ENCODE data around the gene MEF2D. TPM values are rescaled to one million over a fixed set of nuclear protein-coding genes. Genes with fewer than 3 reads are reported as not detected.
A peak's percentile ranks its signal among the peaks of the same experiment; 100 is the strongest.

The MEF2D gene
- total RNA-seq: 10 to 100 TPM; 26.4 to 80.6 (median 32.0) TPM

DNA sequence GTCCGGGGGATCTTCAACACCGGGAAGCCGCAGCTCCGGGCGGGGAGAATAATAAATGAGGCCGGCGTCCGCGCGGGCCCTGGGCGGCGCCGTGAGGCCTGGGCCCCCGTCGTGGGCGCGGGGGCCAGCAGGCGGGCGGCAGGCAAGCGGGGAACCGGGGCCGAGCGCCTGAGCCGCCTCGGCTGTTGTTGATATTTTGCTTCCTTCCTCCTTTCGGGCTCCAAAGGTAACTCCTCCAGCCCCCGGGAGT lies at the start of gene MEF2D:
Gene MEF2D (minus strand): TSS at position 233 of the 250 bp plus-strand sequence. CDS start 17,483 bp downstream, outside the sequence.
- H3K4me3 ChIP-seq (replicated peaks in 1 of 3): peak within 1 kb of the TSS; percentile 97 to 99 (median 98)
- no peaks in the 10 kb centered on the region for H3K27me3 ChIP-seq
- 0% methylated on average over 2 of the region's 27 CpGs; no CpG with 5 or more reads in 1 of the 2 donors for WGBS, 2 donors
- H3K27ac ChIP-seq: peak within 1 kb of the TSS; percentile 99 to 100 (median 100)
- DNase-seq: no peak
- peak in 1 of 2 donors; percentile 87 for TF ChIP-seq POLR2A (IDR thresholded peaks at IDR 0.05)
- TF ChIP-seq, protein P1, sequence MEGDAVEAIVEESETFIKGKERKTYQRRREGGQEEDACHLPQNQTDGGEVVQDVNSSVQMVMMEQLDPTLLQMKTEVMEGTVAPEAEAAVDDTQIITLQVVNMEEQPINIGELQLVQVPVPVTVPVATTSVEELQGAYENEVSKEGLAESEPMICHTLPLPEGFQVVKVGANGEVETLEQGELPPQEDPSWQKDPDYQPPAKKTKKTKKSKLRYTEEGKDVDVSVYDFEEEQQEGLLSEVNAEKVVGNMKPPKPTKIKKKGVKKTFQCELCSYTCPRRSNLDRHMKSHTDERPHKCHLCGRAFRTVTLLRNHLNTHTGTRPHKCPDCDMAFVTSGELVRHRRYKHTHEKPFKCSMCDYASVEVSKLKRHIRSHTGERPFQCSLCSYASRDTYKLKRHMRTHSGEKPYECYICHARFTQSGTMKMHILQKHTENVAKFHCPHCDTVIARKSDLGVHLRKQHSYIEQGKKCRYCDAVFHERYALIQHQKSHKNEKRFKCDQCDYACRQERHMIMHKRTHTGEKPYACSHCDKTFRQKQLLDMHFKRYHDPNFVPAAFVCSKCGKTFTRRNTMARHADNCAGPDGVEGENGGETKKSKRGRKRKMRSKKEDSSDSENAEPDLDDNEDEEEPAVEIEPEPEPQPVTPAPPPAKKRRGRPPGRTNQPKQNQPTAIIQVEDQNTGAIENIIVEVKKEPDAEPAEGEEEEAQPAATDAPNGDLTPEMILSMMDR (IDR thresholded peaks at IDR 0.05): no peak
- no peaks in the 10 kb centered on the region for H3K36me3 ChIP-seq
- intact Hi-C loops (cut with DNase I): no loop called here
- no peaks in the 10 kb centered on the region for H3K9me3 ChIP-seq
- peaks cover 65 to 66% of the 10 kb centered on the region in 2 donors for H3K4me1 ChIP-seq

DNA sequence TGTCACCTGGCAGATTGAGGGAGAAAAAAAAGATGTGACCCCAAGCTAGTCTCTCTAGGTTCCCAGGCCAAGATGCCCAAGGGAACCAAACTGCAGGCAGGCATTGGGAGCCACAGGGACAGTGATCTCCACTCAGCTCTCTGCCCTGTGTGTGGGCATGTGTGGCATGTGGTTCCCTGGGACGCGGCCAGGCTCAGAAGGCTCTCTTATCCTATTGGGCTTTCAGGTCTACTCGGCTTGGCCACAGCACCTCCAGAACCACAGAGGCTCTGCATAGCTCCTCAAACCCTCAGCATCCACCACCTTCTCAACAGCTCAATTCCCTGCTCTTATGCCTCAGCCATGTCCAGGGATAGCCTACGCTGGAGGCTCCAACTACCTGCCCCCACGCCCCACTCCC lies 49.8 kb upstream of the MEF2D start:
- Histone ChIP-seq H3K4me1 (no peaks in the 10 kb centered on the region), H3K27me3 (no peaks in the 10 kb centered on the region), H3K9me3 (no peaks in the 10 kb centered on the region), H3K36me3 (no peaks in the 10 kb centered on the region), H3K4me3 (replicated peaks in 1 of 3) (no peak overlapping the region), H3K27ac (no peak overlapping the region)
- DNase-seq: no peak
- intact Hi-C loops (cut with DNase I): no loop called here
- TF ChIP-seq POLR2A (IDR thresholded peaks at IDR 0.05): no peak
- TF ChIP-seq, protein P1 (IDR thresholded peaks at IDR 0.05): no peak
- 84 to 93% methylated on average over 5 of the region's 5 CpGs for WGBS, 2 donors

DNA sequence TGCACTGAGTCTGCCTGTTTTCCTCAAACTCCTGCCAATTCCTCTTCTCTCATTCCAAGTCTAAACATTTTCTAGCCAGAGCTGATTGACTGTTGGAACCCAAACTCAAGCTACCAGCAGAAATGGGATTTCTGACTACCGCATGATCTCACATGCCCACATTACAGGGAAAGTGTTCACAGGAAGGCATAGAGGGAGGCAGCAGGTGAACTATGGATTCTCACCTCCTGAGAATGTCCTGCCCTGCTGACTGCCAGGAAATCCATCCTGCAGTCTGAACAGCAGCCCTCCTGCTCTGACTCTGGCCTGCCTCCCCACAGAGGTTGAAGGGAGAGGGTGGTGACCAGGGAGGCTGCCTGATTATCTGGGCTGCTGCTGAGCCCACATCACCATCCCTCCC lies 49.3 kb upstream of the MEF2D start:
- Histone ChIP-seq H3K4me3 (replicated peaks in 1 of 3) (no peak overlapping the region), H3K36me3 (no peaks in the 10 kb centered on the region), H3K27ac (no peak overlapping the region), H3K9me3 (no peaks in the 10 kb centered on the region), H3K4me1 (no peaks in the 10 kb centered on the region), H3K27me3 (no peaks in the 10 kb centered on the region)
- DNase-seq: no peak
- no peak for TF ChIP-seq POLR2A (IDR thresholded peaks at IDR 0.05)
- TF ChIP-seq, protein P1 (IDR thresholded peaks at IDR 0.05): no peak
- 94 to 96% methylated on average over 1 of the region's 1 CpG for WGBS, 2 donors
- intact Hi-C loops (cut with DNase I): no loop called here

DNA sequence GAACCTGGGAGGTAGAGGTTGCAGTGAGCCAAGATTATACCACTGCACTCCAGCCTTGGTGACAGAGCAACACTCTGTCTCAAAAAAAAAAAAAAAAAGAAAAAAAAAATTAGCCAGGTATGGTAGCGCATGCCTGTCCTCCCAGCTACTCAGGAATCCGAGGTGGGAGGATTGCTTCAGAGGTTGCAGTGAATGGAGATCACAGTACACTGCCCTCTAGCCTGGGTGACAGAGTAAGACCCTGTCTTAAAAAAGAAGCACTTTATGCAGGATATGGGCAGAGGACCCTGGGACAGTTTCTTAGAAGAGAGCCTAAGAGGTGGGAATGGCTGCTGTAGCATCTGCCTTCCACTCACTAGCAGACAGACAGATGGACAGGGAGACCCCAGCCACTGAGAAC lies 48.8 kb upstream of the MEF2D start:
- WGBS, 2 donors: 55 to 72% methylated on average over 2 of the region's 2 CpGs

DNA sequence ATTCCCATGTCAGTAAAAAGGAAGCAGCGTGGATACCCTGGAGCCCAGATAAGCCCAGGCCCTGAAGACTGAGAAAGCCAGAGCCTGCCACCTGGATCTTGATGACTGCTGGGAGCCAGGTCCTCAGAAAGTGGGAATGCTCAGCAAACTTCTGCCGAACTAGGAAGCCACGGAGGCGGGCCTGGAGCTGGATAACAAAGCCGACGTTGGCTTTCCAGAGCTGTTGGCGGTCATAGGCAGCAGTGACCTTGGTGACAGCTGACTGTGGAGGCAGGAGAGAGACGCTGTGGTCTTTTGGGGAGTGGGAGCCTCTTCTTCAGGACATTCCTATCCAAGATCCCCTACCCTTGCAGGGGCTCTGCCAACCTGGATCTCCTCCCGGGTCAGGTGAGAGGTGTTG lies 47.4 kb upstream of the MEF2D start:
- DNase-seq: no peak
- H3K4me3 ChIP-seq (replicated peaks in 1 of 3): no peak overlapping the region
- 90 to 92% methylated on average over 8 to 9 of the region's 9 CpGs for WGBS, 2 donors
- H3K27ac ChIP-seq: no peak overlapping the region
- H3K9me3 ChIP-seq: no peaks in the 10 kb centered on the region
- intact Hi-C loops (cut with DNase I): no loop called here
- no peaks in the 10 kb centered on the region for H3K36me3 ChIP-seq
- H3K27me3 ChIP-seq: no peaks in the 10 kb centered on the region
- TF ChIP-seq POLR2A (IDR thresholded peaks at IDR 0.05): no peak
- TF ChIP-seq, protein P1 (IDR thresholded peaks at IDR 0.05): no peak
- H3K4me1 ChIP-seq: no peaks in the 10 kb centered on the region

More for the DNA sequence above, 48.8 kb upstream of the MEF2D start:
- H3K36me3 ChIP-seq: no peaks in the 10 kb centered on the region
- intact Hi-C loops (cut with DNase I): no loop called here
- no peaks in the 10 kb centered on the region for H3K9me3 ChIP-seq
- peak; percentile 13 to 27 for DNase-seq
- no peak for TF ChIP-seq POLR2A (IDR thresholded peaks at IDR 0.05)
- TF ChIP-seq, protein P1 (IDR thresholded peaks at IDR 0.05): peak in 2 of 6 experiments; percentile 9 to 18
- H3K27me3 ChIP-seq: no peaks in the 10 kb centered on the region
- H3K4me1 ChIP-seq: no peaks in the 10 kb centered on the region
- H3K4me3 ChIP-seq (replicated peaks in 1 of 3): no peak overlapping the region
- no peak overlapping the region for H3K27ac ChIP-seq
